Spinal cord (tissue), 10 donors: ENCODE measurements around the gene SLC5A8. TPM values are rescaled to one million over a fixed set of nuclear protein-coding genes. Genes with fewer than 3 reads are reported as not detected.

Source experiments
- DNase-seq, 6 donors: peaks; one replicate each; pipeline versions ENCODE4 v3.0.0 to v3.0.0-alpha.2; 2013 to 2015; ENCODE audit warnings: low spot score in 6 of 6, low read depth in 4 of 6
- H3K27ac ChIP-seq: one replicate; pipeline ENCODE4 v1.5.1; 2013; ENCODE audit warnings: low read depth, low read length, control low read depth
- H3K27me3 ChIP-seq: one replicate; pipeline ENCODE4 v1.6.1; 2013; ENCODE audit warnings: low read length; ENCODE audit not compliant: control insufficient read depth, insufficient read depth
- H3K36me3 ChIP-seq: one replicate; pipeline ENCODE4 v1.6.1; 2013; ENCODE audit warnings: low read length; ENCODE audit not compliant: control insufficient read depth, insufficient read depth
- H3K4me1 ChIP-seq: one replicate; pipeline ENCODE4 v1.6.1; 2013; ENCODE audit warnings: low read length; ENCODE audit not compliant: control insufficient read depth, insufficient read depth
- H3K4me3 ChIP-seq: one replicate; pipeline ENCODE4 v1.5.1; 2013; ENCODE audit warnings: low read depth, low read length, control low read depth
- H3K9me3 ChIP-seq: one replicate; pipeline ENCODE4 v1.6.1; 2013; ENCODE audit warnings: low read length; ENCODE audit not compliant: control insufficient read depth, insufficient read depth
- WGBS: methylation state at CpG from one replicate; pipeline ENCODE4 v1.1.5; 2013; ENCODE audit warnings: missing lambda C conversion rate; ENCODE audit not compliant: insufficient coverage; 5-methylcytosine and 5-hydroxymethylcytosine counted together
- polyA plus RNA-seq, 2 donors: library from polyadenylated mRNA; unstranded; fragments of 120-200 nt; gene quantifications; one replicate each; pipeline ENCODE4 v1.2.1, GENCODE V29; 2013; ENCODE audit not compliant: insufficient read length in 2 of 2
- small RNA-seq: library from RNA; depleted of rRNA; stranded (forward); fragments of <200 nt; gene quantifications from one replicate; pipeline ENCODE3, GENCODE V24; 2014; ENCODE audit warnings: low replicate concordance
- total RNA-seq, 2 donors: library from RNA; depleted of rRNA in 1 of 2; stranded (reverse); fragments of 120-200 nt in 1 of 2; fragments of >200 nt in 1 of 2; gene quantifications; one replicate each; pipeline versions ENCODE4 v1.2.3 to v1.2.4, GENCODE V29; 2013 to 2014
- donor health status: healthy.

The SLC5A8 gene
- total and polyA plus RNA-seq, 4 donors = 0.22 to 1.1 (median 0.55) TPM

DNA sequence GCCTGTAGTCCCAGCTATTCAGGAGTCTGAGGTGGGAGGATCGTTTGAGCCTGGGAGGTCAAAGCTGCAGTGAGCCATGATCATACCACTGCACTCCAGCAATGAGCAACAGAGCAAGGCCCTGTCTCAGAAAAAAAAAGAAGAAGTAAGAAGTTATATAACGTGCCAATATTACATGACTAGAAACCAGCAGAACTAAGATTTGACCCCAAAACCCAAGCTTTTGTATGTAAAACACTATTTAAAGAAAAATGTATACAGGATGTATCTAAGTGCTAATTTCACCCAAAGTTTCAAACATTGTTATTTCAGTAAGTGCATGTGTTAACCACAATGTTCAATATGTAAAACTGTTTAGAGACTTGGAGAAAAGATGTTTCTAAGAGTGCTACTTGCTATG, 94.7 kb downstream of the SLC5A8 start:
- Histone ChIP-seq H3K36me3 (no peaks in the 10 kb centered on the region), H3K27me3 (no peaks in the 10 kb centered on the region), H3K4me3 (no peak overlapping the region), H3K9me3 (no peaks in the 10 kb centered on the region), H3K27ac (no peak overlapping the region), H3K4me1 (no peaks in the 10 kb centered on the region)
- no peak for DNase-seq
- no CpG with 5 or more reads among the region's 2 CpGs for WGBS

DNA sequence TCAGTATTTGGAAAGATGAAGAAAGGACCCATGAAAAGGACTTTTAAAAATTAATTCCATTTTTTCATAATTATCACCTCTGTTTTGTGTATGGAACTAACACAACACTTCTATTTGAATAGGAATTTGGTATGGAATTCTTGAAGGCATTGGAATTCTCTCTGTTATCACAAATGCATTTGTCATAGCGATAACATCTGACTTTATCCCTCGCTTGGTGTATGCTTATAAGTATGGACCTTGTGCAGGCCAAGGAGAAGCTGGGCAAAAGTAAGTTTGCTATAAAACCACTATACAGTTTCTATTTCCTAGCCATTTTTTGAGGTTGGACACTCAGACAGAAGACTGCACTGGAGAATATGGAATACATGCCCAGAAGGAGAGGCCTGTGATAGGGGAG, 98.6 kb downstream of the SLC5A8 start:
- H3K27ac ChIP-seq = no peak overlapping the region
- no peaks in the 10 kb centered on the region for H3K27me3 ChIP-seq
- H3K4me3 ChIP-seq = no peak overlapping the region
- no peaks in the 10 kb centered on the region for H3K4me1 ChIP-seq
- no CpG with 5 or more reads among the region's 2 CpGs for WGBS
- no peaks in the 10 kb centered on the region for H3K9me3 ChIP-seq
- no peaks in the 10 kb centered on the region for H3K36me3 ChIP-seq
- DNase-seq = no peak

DNA sequence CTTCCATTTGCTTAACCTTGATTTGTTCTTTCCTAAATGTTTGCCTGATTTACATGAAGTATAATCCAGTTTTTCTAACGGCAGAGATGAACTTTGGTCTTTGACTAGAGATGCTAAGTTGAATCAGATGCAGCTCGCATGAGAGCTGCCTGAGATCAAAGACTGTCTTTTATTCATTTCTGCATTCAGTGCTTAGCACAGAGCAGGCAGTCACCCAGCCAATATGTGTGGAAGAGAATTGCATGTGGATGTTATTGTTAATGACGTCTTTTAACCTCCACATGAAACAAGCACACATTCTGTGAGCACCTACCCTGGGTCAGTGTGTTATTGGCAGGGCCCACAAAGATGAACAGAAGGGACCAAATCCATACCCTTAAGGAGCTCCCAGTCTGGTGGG, 99.2 kb downstream of the SLC5A8 start:
- DNase-seq = no peak
- Histone ChIP-seq H3K36me3 (no peaks in the 10 kb centered on the region), H3K4me1 (no peaks in the 10 kb centered on the region)

DNA sequence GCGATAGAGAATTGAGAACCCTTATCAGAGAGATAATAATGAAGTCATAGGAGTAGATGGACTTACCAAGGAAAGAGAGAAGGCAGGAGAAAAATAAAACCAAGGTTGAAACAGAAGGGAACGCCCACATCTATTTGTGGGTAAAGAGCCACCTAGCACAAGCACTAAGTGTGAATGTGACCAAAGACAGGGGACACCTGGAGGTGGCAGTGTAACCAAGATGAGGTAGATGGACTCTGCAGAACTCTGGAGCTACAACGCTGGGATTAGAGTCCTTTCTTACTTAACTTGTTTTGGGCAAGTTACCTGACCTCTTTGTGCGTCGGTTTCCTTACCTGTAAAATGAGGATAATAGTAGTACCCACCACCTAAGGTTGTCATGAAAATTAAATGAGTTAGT, 101.9 kb downstream of the SLC5A8 start:
- no peak for DNase-seq
- Histone ChIP-seq H3K9me3 (peaks cover 2% of the 10 kb centered on the region), H3K36me3 (no peaks in the 10 kb centered on the region), H3K27me3 (no peaks in the 10 kb centered on the region), H3K4me3 (no peak overlapping the region), H3K4me1 (no peaks in the 10 kb centered on the region), H3K27ac (no peak overlapping the region)
- WGBS = 91% methylated on average over 2 of the region's 5 CpGs

More for the DNA sequence above, 99.2 kb downstream of the SLC5A8 start:
- Histone ChIP-seq H3K4me3 (no peak overlapping the region), H3K27me3 (no peaks in the 10 kb centered on the region), H3K9me3 (no peaks in the 10 kb centered on the region), H3K27ac (no peak overlapping the region)
- WGBS = 60% methylated on average over 2 of the region's 3 CpGs

DNA sequence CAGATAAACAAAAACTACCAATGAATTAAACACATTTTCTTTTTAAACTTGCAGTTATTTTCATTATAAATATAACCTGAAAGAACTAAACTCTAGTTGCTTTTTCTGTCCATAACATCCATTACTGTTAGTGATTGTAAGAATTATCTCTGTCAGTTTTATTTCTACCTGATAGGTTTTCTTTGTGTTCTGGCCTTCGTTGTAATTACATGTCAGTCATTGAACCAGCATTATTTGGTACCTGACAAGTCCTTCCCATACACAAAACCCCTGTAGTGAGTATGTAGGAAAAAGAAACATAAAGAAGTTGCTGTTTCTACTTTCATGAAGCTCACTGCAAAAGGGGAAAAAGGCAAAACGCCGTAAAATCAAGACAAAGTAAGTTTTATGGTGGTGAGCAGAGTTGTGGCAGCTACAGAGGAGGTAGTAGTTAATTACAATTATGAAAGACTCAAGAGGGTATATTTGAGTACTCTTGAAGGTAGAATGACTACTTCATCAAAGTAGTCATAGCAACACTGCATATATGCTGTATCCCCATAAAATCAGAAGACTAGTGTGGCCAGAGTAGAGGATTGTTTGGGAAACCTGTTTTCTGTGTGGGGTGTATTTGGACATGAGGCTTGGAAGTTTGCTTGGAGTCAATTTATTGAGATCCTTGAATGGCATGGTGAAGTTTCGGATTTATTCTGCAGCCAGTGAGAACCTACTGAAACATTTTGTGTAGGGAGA, 102.8 kb downstream of the SLC5A8 start:
- Histone ChIP-seq H3K4me3 (no peak overlapping the region), H3K36me3 (no peaks in the 10 kb centered on the region), H3K27ac (no peak overlapping the region), H3K9me3 (peaks cover 2% of the 10 kb centered on the region), H3K27me3 (no peaks in the 10 kb centered on the region), H3K4me1 (no peaks in the 10 kb centered on the region)
- DNase-seq = no peak
- 97% methylated on average over 2 of the region's 4 CpGs for WGBS

Small RNA genes lying within 50 kb of the gene (small RNA-seq; reads per million reads assigned to genes)
- not detected for gene RNU6-768P

Other genes with a start within 250 kb of the SLC5A8 start
- gene UTP20, start 69.9 kb upstream of the SLC5A8 start, total RNA-seq = 10 to 100 TPM; 16.1 to 18.1 TPM
- gene UTP20, start 69.9 kb upstream of the SLC5A8 start, polyA plus RNA-seq = 1 to 10 TPM; 7.5 to 8.6 TPM
- gene ARL1, start 197.5 kb upstream of the SLC5A8 start, total RNA-seq = 100 to 1,000 TPM in 1 of 2 donors, 10 to 100 TPM in 1; 80.7 to 112 TPM
- 10 to 100 TPM; 64.9 to 67.9 TPM for gene ARL1, start 197.5 kb upstream of the SLC5A8 start, polyA plus RNA-seq